A549 (cell line): Measurements from ENCODE around the gene SLC38A10.

ENCODE experiments used
- EP300 ChIP-seq, 2 experiments: fragments of >200 bp; sonication (Bioruptor Twin); formaldehyde crosslinking; IDR thresholded peaks; 2 replicates in 1 of 2; 3 replicates in 1 of 2; pipeline ENCODE4 v1.6.1; 2016 to 2017
- NPAS2 ChIP-seq: fragments of 250-450 bp; sonication (Bioruptor Pico); IDR thresholded peaks from 2 replicates; pipeline ENCODE4 v1.8.0; 2022; ENCODE audit warnings: mild to moderate bottlenecking, moderate library complexity, borderline replicate concordance
- POLR2AphosphoS2 ChIP-seq: conservative IDR thresholded peaks from 2 replicates; pipeline ENCODE4 v1.6.1; 2012; ENCODE audit warnings: low read length, improper control_type of control experiment, inconsistent platforms

DNA sequence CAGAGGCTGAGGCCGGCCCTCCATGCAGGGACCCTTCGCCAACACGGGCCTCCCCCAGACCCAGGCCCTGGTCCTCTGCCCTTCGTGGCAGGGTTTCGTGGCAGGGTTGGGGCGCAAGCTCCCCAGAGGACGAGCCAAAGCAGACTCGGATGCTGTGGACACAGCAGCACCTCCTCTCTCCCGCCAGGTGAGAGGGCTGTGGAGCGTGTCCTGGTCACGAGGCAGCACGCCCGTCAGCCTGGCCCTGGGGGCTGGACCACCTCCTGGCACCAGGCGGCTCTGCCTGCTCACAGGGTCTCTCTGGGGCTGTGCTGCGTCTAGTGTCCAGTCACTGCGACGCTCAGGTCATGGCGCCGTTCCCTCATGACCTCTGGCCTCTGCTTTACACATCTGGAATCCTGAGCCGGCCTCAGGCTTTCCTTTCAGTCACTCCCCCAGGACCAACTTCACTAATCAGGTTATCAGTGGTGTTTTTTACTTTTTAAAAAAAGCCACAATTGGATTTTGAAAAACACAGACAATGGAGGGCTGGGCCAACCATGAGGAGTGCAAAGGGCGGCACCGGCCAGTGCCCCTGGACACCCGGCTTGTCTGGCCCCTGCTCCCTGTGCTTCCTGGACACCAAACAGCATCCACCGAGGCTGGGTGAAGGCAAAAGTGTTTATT, 50.6 kb downstream of the SLC38A10 start:
- TF ChIP-seq NPAS2 (CRISPR knock-in tag) (no peak), EP300 (IDR thresholded peaks at IDR 0.05) (no peak), POLR2AphosphoS2 (no peak; the same call in 1 of the 2 replicates)
